Erythroblast (primary cell): ENCODE data around the gene NAT8L.

ENCODE experiments used
- GATA1 ChIP-seq: IDR thresholded peaks from 2 replicates; pipeline ENCODE4 v1.6.1; 2011; ENCODE audit warnings: low read depth, mild to moderate bottlenecking, control low read depth, low read length, moderate library complexity
- POLR2A ChIP-seq: IDR thresholded peaks from 2 replicates; pipeline ENCODE4 v1.6.1; 2011; ENCODE audit warnings: mild to moderate bottlenecking, low read length

GRCh38 chr4:2084316-2084715 lies 25.2 kb downstream of the NAT8L start:
- TF ChIP-seq POLR2A (no peak), GATA1 (no peak)
